ENCODE measurements around the gene RIPOR2.

GRCh38 chr6:24940311-24940917 is 4.7 kb upstream of the RIPOR2 start:
- TF ChIP-seq MAX (IDR thresholded peaks at IDR 0.05; ENCODE audit: low read depth, low read length) (no peak), HDGF (IDR thresholded peaks at IDR 0.05) (no peak), SP1 (IDR thresholded peaks at IDR 0.05; ENCODE audit: low read depth, low read length) (no peak), HDAC6 (IDR thresholded peaks at IDR 0.05; ENCODE audit: unreplicated experiment) (no peak), TAF1 (IDR thresholded peaks at IDR 0.05; ENCODE audit: borderline replicate concordance, low read depth, low read length) (no peak), SIN3A (IDR thresholded peaks at IDR 0.05; ENCODE audit: low read depth, low read length) (no peak), JUND (IDR thresholded peaks at IDR 0.05; ENCODE audit: low read depth, low read length) (no peak), ZNF24 (IDR thresholded peaks at IDR 0.05) (peak; percentile 60), EZH2 (IDR thresholded peaks at IDR 0.05; ENCODE audit: borderline replicate concordance, control insufficient read depth, low read depth, low read length) (no peak), HDAC2 (IDR thresholded peaks at IDR 0.05) (no peak), CEBPB (IDR thresholded peaks at IDR 0.05; ENCODE audit: borderline replicate concordance in 1 of 2, low read depth in 2 of 2, low read length in 2 of 2) (no peak)
- TF ChIP-seq, protein P1, sequence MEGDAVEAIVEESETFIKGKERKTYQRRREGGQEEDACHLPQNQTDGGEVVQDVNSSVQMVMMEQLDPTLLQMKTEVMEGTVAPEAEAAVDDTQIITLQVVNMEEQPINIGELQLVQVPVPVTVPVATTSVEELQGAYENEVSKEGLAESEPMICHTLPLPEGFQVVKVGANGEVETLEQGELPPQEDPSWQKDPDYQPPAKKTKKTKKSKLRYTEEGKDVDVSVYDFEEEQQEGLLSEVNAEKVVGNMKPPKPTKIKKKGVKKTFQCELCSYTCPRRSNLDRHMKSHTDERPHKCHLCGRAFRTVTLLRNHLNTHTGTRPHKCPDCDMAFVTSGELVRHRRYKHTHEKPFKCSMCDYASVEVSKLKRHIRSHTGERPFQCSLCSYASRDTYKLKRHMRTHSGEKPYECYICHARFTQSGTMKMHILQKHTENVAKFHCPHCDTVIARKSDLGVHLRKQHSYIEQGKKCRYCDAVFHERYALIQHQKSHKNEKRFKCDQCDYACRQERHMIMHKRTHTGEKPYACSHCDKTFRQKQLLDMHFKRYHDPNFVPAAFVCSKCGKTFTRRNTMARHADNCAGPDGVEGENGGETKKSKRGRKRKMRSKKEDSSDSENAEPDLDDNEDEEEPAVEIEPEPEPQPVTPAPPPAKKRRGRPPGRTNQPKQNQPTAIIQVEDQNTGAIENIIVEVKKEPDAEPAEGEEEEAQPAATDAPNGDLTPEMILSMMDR (IDR thresholded peaks at IDR 0.05 in 2 of 3, conservative IDR thresholded peaks at IDR 0.05 in 1 of 3; ENCODE audit: control insufficient read depth in 2 of 3, extremely low read depth in 1 of 3, insufficient read depth in 1 of 3, low read depth in 3 of 3, low read length in 3 of 3): no peak
- TF ChIP-seq, protein P2, sequence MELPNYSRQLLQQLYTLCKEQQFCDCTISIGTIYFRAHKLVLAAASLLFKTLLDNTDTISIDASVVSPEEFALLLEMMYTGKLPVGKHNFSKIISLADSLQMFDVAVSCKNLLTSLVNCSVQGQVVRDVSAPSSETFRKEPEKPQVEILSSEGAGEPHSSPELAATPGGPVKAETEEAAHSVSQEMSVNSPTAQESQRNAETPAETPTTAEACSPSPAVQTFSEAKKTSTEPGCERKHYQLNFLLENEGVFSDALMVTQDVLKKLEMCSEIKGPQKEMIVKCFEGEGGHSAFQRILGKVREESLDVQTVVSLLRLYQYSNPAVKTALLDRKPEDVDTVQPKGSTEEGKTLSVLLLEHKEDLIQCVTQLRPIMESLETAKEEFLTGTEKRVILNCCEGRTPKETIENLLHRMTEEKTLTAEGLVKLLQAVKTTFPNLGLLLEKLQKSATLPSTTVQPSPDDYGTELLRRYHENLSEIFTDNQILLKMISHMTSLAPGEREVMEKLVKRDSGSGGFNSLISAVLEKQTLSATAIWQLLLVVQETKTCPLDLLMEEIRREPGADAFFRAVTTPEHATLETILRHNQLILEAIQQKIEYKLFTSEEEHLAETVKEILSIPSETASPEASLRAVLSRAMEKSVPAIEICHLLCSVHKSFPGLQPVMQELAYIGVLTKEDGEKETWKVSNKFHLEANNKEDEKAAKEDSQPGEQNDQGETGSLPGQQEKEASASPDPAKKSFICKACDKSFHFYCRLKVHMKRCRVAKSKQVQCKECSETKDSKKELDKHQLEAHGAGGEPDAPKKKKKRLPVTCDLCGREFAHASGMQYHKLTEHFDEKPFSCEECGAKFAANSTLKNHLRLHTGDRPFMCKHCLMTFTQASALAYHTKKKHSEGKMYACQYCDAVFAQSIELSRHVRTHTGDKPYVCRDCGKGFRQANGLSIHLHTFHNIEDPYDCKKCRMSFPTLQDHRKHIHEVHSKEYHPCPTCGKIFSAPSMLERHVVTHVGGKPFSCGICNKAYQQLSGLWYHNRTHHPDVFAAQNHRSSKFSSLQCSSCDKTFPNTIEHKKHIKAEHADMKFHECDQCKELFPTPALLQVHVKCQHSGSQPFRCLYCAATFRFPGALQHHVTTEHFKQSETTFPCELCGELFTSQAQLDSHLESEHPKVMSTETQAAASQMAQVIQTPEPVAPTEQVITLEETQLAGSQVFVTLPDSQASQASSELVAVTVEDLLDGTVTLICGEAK (IDR thresholded peaks at IDR 0.05; ENCODE audit: borderline replicate concordance): no peak
